Body of pancreas (tissue), 4 donors: Measurements from ENCODE around the gene SMAP1. TPM values are rescaled to one million over a fixed set of nuclear protein-coding genes. Genes with fewer than 3 reads are reported as not detected.

Experiments
- ATAC-seq: fragments of 150-250 bp; one replicate; pipeline ENCODE4 v1.9.1; 2016
- DNase-seq, 4 donors: peaks; one replicate each; pipeline ENCODE4 v3.0.0-alpha.2; 2019
- H3K27ac ChIP-seq, 4 donors: fragments of 200-600 bp; sonication (generic); 1 replicate in 3 of 4; 2 replicates in 1 of 4; pipeline versions ENCODE4 v1.5.1 to v1.6.1; 2016 to 2019; ENCODE audit warnings: mild to moderate bottlenecking in 1 of 4, mixed read lengths in 1 of 4, moderate library complexity in 1 of 4
- H3K27me3 ChIP-seq, 2 donors: fragments of 200-600 bp; sonication (generic); one replicate each; pipeline ENCODE4 v1.6.0; 2016; ENCODE audit warnings: mild to moderate bottlenecking in 1 of 2
- H3K36me3 ChIP-seq, 2 donors: fragments of 200-600 bp; sonication (generic); replicated peaks in 1 of 2; 2 replicates each; pipeline ENCODE4 v1.5.1; 2016; ENCODE audit warnings: low read depth in 2 of 2; ENCODE audit not compliant: insufficient read depth in 1 of 2
- H3K4me1 ChIP-seq: fragments of 200-600 bp; sonication (generic); one replicate; pipeline ENCODE4 v1.6.0; 2016
- H3K4me3 ChIP-seq, 2 donors: fragments of 200-600 bp; sonication (generic); 1 replicate in 1 of 2; 2 replicates in 1 of 2; pipeline ENCODE4 v1.5.1; 2016 to 2019
- H3K9me3 ChIP-seq, 3 donors: fragments of 200-600 bp; sonication (generic); 1 replicate in 2 of 3; 2 replicates in 1 of 3; pipeline ENCODE4 v1.5.1; 2016
- CTCF ChIP-seq, 7 experiments: fragments of 450-650 bp in 4 of 7; fragments of 200-600 bp in 3 of 7; sonication (generic) in 3 of 7; IDR thresholded peaks; one replicate each; pipeline ENCODE4 v1.5.1; 2016 to 2019; ENCODE audit warnings: antibody characterized with exemption in 7 of 7
- POLR2A ChIP-seq, 3 donors: fragments of 450-650 bp; IDR thresholded peaks; one replicate each; pipeline ENCODE4 v1.6.1; 2016; ENCODE audit warnings: antibody characterized with exemption in 3 of 3, mild to moderate bottlenecking in 2 of 3
- WGBS, 2 donors: methylation state at CpG; one replicate each; pipeline ENCODE4 v1.1.5; 2017; 5-methylcytosine and 5-hydroxymethylcytosine counted together
- intact Hi-C: fragments of 100-400 bp; cut with DNase I; formaldehyde crosslinking; loops from one replicate; pipeline ENCODE4 v1.15.1; 2023
- total RNA-seq, 2 donors: library from RNA; depleted of rRNA; stranded (reverse); fragments of >200 nt; gene quantifications; one replicate each; pipeline ENCODE4 v1.1.0, GENCODE V29; 2016

SMAP1 gene
- total RNA-seq, 2 donors from 2014 or later = 22.1 to 34.3 TPM

- Histone ChIP-seq H3K36me3 (peaks cover 0 to 3% of the 10 kb centered on the region in 2 donors), H3K27ac (no peak overlapping the region), H3K27me3 (no peaks in the 10 kb centered on the region), H3K4me3 (no peak overlapping the region), H3K9me3 (no peaks in the 10 kb centered on the region), H3K4me1 (no peaks in the 10 kb centered on the region)
- TF ChIP-seq POLR2A (IDR thresholded peaks at IDR 0.05) = no peak
- intact Hi-C loops = no loop called here
- WGBS, 2 donors = 86 to 95% methylated on average over 1 of the region's 1 CpG
- ATAC-seq (no peak), DNase-seq (no peak)
Observed at GRCh38 chr6:70797625-70798024, 129.9 kb downstream of the SMAP1 start.

- no peaks in the 10 kb centered on the region for H3K36me3 ChIP-seq
- H3K27me3 ChIP-seq = no peaks in the 10 kb centered on the region
- ATAC-seq (no peak), DNase-seq (no peak)
- TF ChIP-seq CTCF (IDR thresholded peaks at IDR 0.05) (no peak), POLR2A (IDR thresholded peaks at IDR 0.05) (no peak)
- intact Hi-C loops = no loop called here
- no peaks in the 10 kb centered on the region for H3K4me1 ChIP-seq
- H3K4me3 ChIP-seq = no peak overlapping the region
- WGBS, 2 donors = 92 to 95% methylated on average over 7 to 9 of the region's 11 CpGs
- H3K27ac ChIP-seq = no peak overlapping the region
- no peaks in the 10 kb centered on the region for H3K9me3 ChIP-seq
Observed at GRCh38 chr6:70806086-70806485, 138.4 kb downstream of the SMAP1 start.

GRCh38 chr6:70811788-70812187 lies 144.1 kb downstream of the SMAP1 start:
- WGBS, 2 donors = 87% methylated on average over 6 of the region's 6 CpGs
- no peak overlapping the region for H3K27ac ChIP-seq
- DNase-seq (no peak), ATAC-seq (no peak)
- H3K27me3 ChIP-seq = no peaks in the 10 kb centered on the region
- no peaks in the 10 kb centered on the region for H3K36me3 ChIP-seq
- H3K9me3 ChIP-seq = no peaks in the 10 kb centered on the region
- intact Hi-C loops = no loop called here
- H3K4me3 ChIP-seq = no peak overlapping the region
- peaks cover 22% of the 10 kb centered on the region for H3K4me1 ChIP-seq
- TF ChIP-seq POLR2A (IDR thresholded peaks at IDR 0.05) = no peak
- TF ChIP-seq CTCF (IDR thresholded peaks at IDR 0.05) = no peak

- TF ChIP-seq CTCF (IDR thresholded peaks at IDR 0.05) (no peak), POLR2A (IDR thresholded peaks at IDR 0.05) (no peak)
- Histone ChIP-seq H3K27ac (no peak overlapping the region), H3K4me1 (peaks cover 22% of the 10 kb centered on the region), H3K36me3 (no peaks in the 10 kb centered on the region), H3K27me3 (no peaks in the 10 kb centered on the region), H3K9me3 (no peaks in the 10 kb centered on the region), H3K4me3 (no peak overlapping the region)
- ATAC-seq (no peak), DNase-seq (no peak)
- WGBS, 2 donors = 78 to 85% methylated on average over 3 of the region's 3 CpGs
- intact Hi-C loops = no loop called here
Observed at GRCh38 chr6:70813885-70814284, 146.2 kb downstream of the SMAP1 start.

GRCh38 chr6:70819646-70820045 lies 152.0 kb downstream of the SMAP1 start:
- ATAC-seq (no peak), DNase-seq (no peak)
- H3K27me3 ChIP-seq = no peaks in the 10 kb centered on the region
- TF ChIP-seq CTCF (IDR thresholded peaks at IDR 0.05) (no peak), POLR2A (IDR thresholded peaks at IDR 0.05) (no peak)
- intact Hi-C loops = no loop called here
- 89 to 91% methylated on average over 4 of the region's 4 CpGs for WGBS, 2 donors
- no peak overlapping the region for H3K4me3 ChIP-seq
- H3K36me3 ChIP-seq = no peaks in the 10 kb centered on the region
- H3K9me3 ChIP-seq = no peaks in the 10 kb centered on the region
- peaks cover 20% of the 10 kb centered on the region for H3K4me1 ChIP-seq
- no peak overlapping the region for H3K27ac ChIP-seq
